Measurements from ENCODE around the gene EXOC6B.

DNA sequence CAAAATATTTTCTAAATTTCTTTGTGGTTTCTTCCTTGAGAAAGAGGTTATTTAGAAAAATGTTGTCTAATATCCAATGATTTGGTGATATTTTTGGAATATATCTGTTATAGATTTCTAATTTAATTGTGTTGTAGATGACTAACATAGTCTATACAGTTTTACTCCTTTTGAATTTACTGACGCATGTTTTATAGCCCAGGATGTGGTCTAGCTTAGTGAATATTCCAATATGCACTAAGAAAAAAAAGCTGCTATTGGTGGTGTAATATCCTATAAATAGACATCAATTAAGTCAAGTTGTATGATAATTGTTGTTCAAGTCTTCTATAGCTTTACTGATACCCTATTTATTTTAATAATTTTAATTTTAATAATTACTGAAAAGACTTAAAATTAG lies 437.6 kb downstream of the EXOC6B start:
- TF ChIP-seq POLR2A (IDR thresholded peaks at IDR 0.05), result no peak
- TF ChIP-seq, protein P1, sequence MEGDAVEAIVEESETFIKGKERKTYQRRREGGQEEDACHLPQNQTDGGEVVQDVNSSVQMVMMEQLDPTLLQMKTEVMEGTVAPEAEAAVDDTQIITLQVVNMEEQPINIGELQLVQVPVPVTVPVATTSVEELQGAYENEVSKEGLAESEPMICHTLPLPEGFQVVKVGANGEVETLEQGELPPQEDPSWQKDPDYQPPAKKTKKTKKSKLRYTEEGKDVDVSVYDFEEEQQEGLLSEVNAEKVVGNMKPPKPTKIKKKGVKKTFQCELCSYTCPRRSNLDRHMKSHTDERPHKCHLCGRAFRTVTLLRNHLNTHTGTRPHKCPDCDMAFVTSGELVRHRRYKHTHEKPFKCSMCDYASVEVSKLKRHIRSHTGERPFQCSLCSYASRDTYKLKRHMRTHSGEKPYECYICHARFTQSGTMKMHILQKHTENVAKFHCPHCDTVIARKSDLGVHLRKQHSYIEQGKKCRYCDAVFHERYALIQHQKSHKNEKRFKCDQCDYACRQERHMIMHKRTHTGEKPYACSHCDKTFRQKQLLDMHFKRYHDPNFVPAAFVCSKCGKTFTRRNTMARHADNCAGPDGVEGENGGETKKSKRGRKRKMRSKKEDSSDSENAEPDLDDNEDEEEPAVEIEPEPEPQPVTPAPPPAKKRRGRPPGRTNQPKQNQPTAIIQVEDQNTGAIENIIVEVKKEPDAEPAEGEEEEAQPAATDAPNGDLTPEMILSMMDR (IDR thresholded peaks at IDR 0.05), result no peak
